GM23248 (cell line): ENCODE results near the gene CHST11. TPM values are rescaled to one million over a fixed set of nuclear protein-coding genes. Genes with fewer than 3 reads are reported as not detected.

Source experiments
- DNase-seq: peaks from one replicate; pipeline ENCODE4 v3.0.0-alpha.2; 2015
- H2AFZ ChIP-seq: fragments of 200-600 bp; sonication (generic); 2 replicates; pipeline ENCODE4 v1.6.1; 2016; ENCODE audit warnings: antibody characterized with exemption
- H3F3A ChIP-seq: fragments of 200-600 bp; sonication (generic); 2 replicates; pipeline ENCODE4 v1.6.1; 2016; ENCODE audit warnings: mild to moderate bottlenecking, antibody characterized with exemption, mixed run types; ENCODE audit not compliant: insufficient read depth
- H3K27ac ChIP-seq: fragments of 200-600 bp; sonication (generic); 2 replicates; pipeline ENCODE4 v1.5.1; 2016; ENCODE audit warnings: mild to moderate bottlenecking
- H3K27me3 ChIP-seq: fragments of 200-600 bp; sonication (generic); replicated peaks from 2 replicates; pipeline ENCODE4 v1.6.1; 2016; ENCODE audit warnings: mild to moderate bottlenecking; ENCODE audit not compliant: insufficient read depth
- H3K36me3 ChIP-seq: fragments of 200-600 bp; sonication (generic); 2 replicates; pipeline ENCODE4 v1.6.1; 2016; ENCODE audit warnings: low read depth, mild to moderate bottlenecking
- H3K4me1 ChIP-seq: fragments of 200-600 bp; sonication (generic); 2 replicates; pipeline ENCODE4 v1.6.1; 2016; ENCODE audit warnings: mild to moderate bottlenecking; ENCODE audit not compliant: insufficient read depth
- H3K4me2 ChIP-seq: fragments of 200-600 bp; sonication (generic); one replicate; pipeline ENCODE4 v1.6.1; 2016; ENCODE audit warnings: mild to moderate bottlenecking; ENCODE audit not compliant: unreplicated experiment
- H3K4me3 ChIP-seq: fragments of 200-600 bp; sonication (generic); 2 replicates; pipeline ENCODE4 v1.5.1; 2016; ENCODE audit warnings: mild to moderate bottlenecking
- H3K79me2 ChIP-seq: fragments of 200-600 bp; sonication (generic); 2 replicates; pipeline ENCODE4 v1.6.1; 2016; ENCODE audit warnings: mild to moderate bottlenecking; ENCODE audit not compliant: insufficient read depth
- H3K9ac ChIP-seq: fragments of 200-600 bp; sonication (generic); 2 replicates; pipeline ENCODE4 v1.6.1; 2016; ENCODE audit warnings: mild to moderate bottlenecking
- H3K9me2 ChIP-seq: fragments of 200-600 bp; sonication (generic); 2 replicates; pipeline ENCODE4 v1.6.1; 2016; ENCODE audit warnings: mixed run types, mild to moderate bottlenecking, moderate library complexity; ENCODE audit not compliant: insufficient read depth
- H3K9me3 ChIP-seq: fragments of 200-600 bp; sonication (generic); one replicate; pipeline ENCODE4 v1.6.1; 2017; ENCODE audit warnings: low read depth
- H4K20me1 ChIP-seq: fragments of 200-600 bp; sonication (generic); 2 replicates; pipeline ENCODE4 v1.6.0; 2016; ENCODE audit not compliant: insufficient read depth
- EZH2 ChIP-seq: fragments of 200-600 bp; sonication (generic); IDR thresholded peaks from 2 replicates; pipeline ENCODE4 v1.6.1; 2018; ENCODE audit warnings: antibody characterized with exemption, mild to moderate bottlenecking; ENCODE audit not compliant: insufficient read depth, poor library complexity, severe bottlenecking
- EZH2phosphoT487 ChIP-seq: fragments of 200-600 bp; sonication (generic); IDR thresholded peaks from 2 replicates; pipeline ENCODE4 v1.6.1; 2018; ENCODE audit warnings: antibody characterized with exemption, moderate library complexity, mild to moderate bottlenecking, low read depth; ENCODE audit not compliant: insufficient read depth
- WGBS, 2 experiments: methylation state at CpG; one replicate each; pipeline ENCODE4 v1.1.6; 2015 to 2017; ENCODE audit warnings: low lambda C conversion rate in 2 of 2, low coverage in 1 of 2; ENCODE audit errors: missing lambda C conversion rate in 2 of 2; 5-methylcytosine and 5-hydroxymethylcytosine counted together
- in situ Hi-C: fragments of 300-500 bp; cut with MboI; formaldehyde crosslinking; loops from 2 replicates; pipeline ENCODE4 v1.15.0; 2020
- polyA plus RNA-seq: library from polyadenylated mRNA; unstranded; fragments of >200 nt; fragmentation: Nextera tagmentation; extraction: Ambion mirVana; gene quantifications from 2 replicates; pipeline ENCODE4 v1.2.1, GENCODE V29; 2016
- total RNA-seq: library from RNA; depleted of rRNA; stranded (reverse); fragments of >200 nt; shearing (Covaris generic); gene quantifications from 2 replicates; pipeline ENCODE4 v1.2.3, GENCODE V29; 2014

Gene CHST11
- total and polyA plus RNA-seq, 2 experiments from 2014 or later = 3.7 to 5.4 TPM

DNA sequence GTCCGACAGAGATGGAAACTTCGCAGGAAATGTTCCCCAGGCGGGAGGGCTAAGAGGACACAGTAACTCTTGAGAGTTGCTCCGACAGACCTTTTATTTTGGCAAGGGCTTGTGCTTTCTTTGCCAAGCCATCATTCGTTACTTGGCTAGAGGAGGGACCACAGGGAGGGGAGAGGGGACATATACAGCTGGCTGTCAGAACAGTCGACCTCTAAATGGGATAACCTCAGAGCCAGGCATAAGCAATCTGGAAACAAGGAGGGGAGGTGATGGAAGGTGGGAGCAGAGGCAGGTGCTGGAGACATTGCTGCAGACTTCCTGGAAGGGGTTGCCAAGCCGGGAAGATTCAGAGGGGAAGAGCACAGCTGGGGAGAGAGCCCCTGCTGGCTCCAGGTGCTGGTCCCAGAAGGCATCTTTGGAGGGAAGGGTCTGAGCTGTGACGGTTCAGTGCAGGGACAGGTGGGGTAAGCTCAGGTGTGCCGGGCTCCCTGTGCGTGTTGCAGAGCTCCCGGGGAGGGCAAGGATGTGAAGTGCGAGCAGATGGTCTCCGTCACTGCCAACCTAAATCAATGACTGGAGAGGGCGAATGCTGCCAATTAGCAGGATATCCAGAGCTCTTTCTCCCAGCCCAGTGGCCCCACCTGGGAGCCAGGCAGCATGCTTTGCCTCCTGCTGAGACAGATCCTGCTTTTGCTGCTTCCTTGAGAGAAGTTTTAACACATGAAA lies 50.1 kb downstream of the CHST11 start:
- DNase-seq = no peak
- Histone ChIP-seq H3K4me3 (no peak overlapping the region), H3K9me3 (no peaks in the 10 kb centered on the region), H3K79me2 (peaks cover 13% of the 10 kb centered on the region; the same call in 1 of the 2 replicates), H3K36me3 (no peaks in the 10 kb centered on the region), H2AFZ (no peak overlapping the region), H3K4me1 (no peaks in the 10 kb centered on the region), H3K9ac (no peak overlapping the region), H3K9me2 (no peaks in the 10 kb centered on the region), H3K27me3 (no peaks in the 10 kb centered on the region), H3K4me2 (no peak overlapping the region), H3K27ac (no peak overlapping the region), H4K20me1 (no peaks in the 10 kb centered on the region), H3F3A (no peaks in the 10 kb centered on the region)
- TF ChIP-seq EZH2 (no peak), EZH2phosphoT487 (no peak)
- 75 to 83% methylated on average over 14 of the region's 14 CpGs for WGBS, 2 experiments
- in situ Hi-C loops = no loop called here

DNA sequence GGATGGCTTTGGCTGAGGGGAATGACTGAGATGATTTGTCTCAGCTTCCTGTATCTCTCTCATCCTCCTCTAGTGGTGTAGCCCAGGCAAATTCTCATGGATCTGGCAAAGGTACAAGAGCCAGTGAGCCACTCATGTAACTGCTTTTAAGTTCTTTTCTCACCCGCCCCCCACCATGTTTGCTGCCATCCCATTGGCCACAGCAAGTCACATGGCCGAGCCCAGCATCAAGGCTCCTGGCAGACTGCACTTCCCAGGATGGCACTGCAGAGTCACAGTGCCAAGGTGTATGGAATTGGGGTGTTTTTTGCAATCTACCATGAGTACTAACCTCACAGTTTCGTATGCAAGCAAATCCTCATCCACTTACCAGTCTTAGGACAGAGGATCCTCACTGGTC lies 50.9 kb downstream of the CHST11 start:
- in situ Hi-C loops = no loop called here
- Histone ChIP-seq H3K4me3 (no peak overlapping the region), H3K36me3 (no peaks in the 10 kb centered on the region), H2AFZ (no peak overlapping the region), H3K9me3 (no peaks in the 10 kb centered on the region), H3K9me2 (no peaks in the 10 kb centered on the region), H3K4me2 (no peak overlapping the region), H4K20me1 (no peaks in the 10 kb centered on the region), H3K4me1 (no peaks in the 10 kb centered on the region), H3K27ac (no peak overlapping the region), H3K27me3 (no peaks in the 10 kb centered on the region), H3F3A (no peaks in the 10 kb centered on the region), H3K9ac (no peak overlapping the region), H3K79me2 (peaks cover 13% of the 10 kb centered on the region; the same call in 1 of the 2 replicates)
- no peak for TF ChIP-seq EZH2phosphoT487
- no peak for TF ChIP-seq EZH2
- DNase-seq = no peak
- 72 to 85% methylated on average over 3 of the region's 3 CpGs for WGBS, 2 experiments

DNA sequence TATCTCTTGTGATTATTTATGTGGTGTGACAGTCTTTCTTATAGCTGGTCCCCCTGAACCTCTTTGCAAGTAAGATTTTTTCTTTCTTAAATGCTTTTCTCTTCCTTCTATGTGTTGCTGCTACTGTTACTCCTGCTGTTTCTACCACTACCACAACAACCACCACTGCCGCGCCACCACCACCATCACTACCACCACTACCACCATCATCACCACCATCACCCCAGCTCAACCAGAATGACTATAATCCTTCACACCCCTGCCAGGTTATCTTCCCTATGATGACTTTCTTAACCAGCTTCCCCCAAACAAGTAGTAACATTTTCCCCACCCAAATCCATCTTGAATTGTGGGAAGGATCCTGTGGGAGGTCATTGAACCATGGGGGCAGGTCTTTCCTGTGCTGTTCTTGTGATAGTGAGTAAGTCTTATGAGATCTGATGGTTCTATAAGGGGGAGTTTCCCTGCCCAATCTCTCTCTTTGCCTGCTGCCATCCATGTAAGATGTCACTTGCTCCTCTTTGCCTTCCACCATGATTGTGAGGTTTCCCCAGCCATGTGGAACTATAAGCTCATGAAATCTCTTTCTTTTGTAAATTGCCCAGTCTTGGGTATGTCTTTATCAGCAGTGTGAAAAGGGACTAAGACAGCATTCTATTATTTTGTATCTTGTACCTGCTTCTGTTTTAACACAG lies 52.2 kb downstream of the CHST11 start:
- Histone ChIP-seq H3K27ac (no peak overlapping the region), H4K20me1 (no peaks in the 10 kb centered on the region), H3K9me3 (no peaks in the 10 kb centered on the region), H3K9me2 (no peaks in the 10 kb centered on the region), H2AFZ (no peak overlapping the region), H3F3A (no peaks in the 10 kb centered on the region), H3K4me2 (no peak overlapping the region), H3K27me3 (no peaks in the 10 kb centered on the region), H3K4me3 (no peak overlapping the region), H3K79me2 (peaks cover 13% of the 10 kb centered on the region; the same call in 1 of the 2 replicates), H3K36me3 (no peaks in the 10 kb centered on the region), H3K4me1 (no peaks in the 10 kb centered on the region), H3K9ac (no peak overlapping the region)
- no peak for DNase-seq
- in situ Hi-C loops = no loop called here
- 96 to 100% methylated on average over 2 of the region's 2 CpGs for WGBS, 2 experiments
- TF ChIP-seq EZH2phosphoT487 (no peak), EZH2 (no peak)

DNA sequence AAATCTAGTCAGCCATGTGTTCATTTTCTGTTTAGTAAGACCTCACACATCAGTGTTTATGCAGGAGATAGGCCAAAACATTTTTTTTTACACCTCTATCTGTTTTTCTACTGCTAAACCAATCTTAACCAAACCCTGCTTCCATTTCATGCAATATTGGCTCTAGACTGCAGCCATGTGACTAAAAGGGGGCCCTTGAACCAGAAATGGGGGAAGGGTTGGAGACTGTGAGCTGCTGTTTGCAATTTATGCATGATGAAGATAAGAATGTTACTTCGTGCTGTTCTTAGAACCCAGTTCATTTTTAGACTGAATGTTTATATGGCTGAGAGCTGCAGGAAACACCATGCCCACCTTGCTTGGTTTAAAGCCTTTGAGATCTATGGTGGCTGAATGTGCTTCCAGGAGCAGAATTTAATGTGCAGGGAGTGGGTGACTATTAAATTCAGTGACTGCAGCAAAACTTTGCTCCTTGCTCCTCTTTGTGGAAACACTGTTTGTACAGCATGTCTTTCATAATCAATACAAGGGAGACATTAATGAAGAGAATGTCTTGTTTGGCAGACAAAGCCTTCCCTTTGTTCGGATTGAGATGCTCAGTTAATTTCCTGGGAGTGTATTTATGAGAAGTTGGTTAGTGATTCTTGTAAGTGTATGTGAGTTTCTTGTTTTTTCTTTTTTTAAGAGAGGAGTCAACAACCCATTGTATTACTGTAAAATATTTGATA lies 53.6 kb downstream of the CHST11 start:
- H3K27me3 ChIP-seq = no peaks in the 10 kb centered on the region
- H2AFZ ChIP-seq = no peak overlapping the region
- H3F3A ChIP-seq = no peaks in the 10 kb centered on the region
- peaks cover 20% of the 10 kb centered on the region; the same call in 1 of the 2 replicates for H3K79me2 ChIP-seq
- in situ Hi-C loops = no loop called here
- no peak overlapping the region for H3K4me2 ChIP-seq
- no peaks in the 10 kb centered on the region for H3K9me3 ChIP-seq
- WGBS, 2 experiments = 34 to 36% methylated on average over 2 of the region's 2 CpGs
- TF ChIP-seq EZH2phosphoT487 (no peak), EZH2 (no peak)
- H3K36me3 ChIP-seq = no peaks in the 10 kb centered on the region
- DNase-seq = no peak
- no peaks in the 10 kb centered on the region for H3K4me1 ChIP-seq
- H4K20me1 ChIP-seq = no peaks in the 10 kb centered on the region
- no peaks in the 10 kb centered on the region for H3K9me2 ChIP-seq
- H3K4me3 ChIP-seq = no peak overlapping the region
- H3K9ac ChIP-seq = no peak overlapping the region
- H3K27ac ChIP-seq = no peak overlapping the region
